Panc1 (cell line): ENCODE measurements around the gene CLRN3.

Source experiments
- POLR2AphosphoS5 ChIP-seq: IDR thresholded peaks from 2 replicates; pipeline ENCODE4 v1.6.1; 2012; ENCODE audit warnings: mild to moderate bottlenecking, low read depth, low read length, moderate library complexity
- REST ChIP-seq, 2 experiments: IDR thresholded peaks; 2 replicates each; pipeline ENCODE4 v1.6.1; 2011 to 2012; ENCODE audit warnings: low read depth in 2 of 2, control low read depth in 1 of 2, low read length in 1 of 2, mild to moderate bottlenecking in 1 of 2, moderate library complexity in 1 of 2; ENCODE audit not compliant: insufficient read depth in 1 of 2
- TF ChIP-seq, protein P1 (sequence below): fragments of 450-650 bp; IDR thresholded peaks from 2 replicates; pipeline ENCODE4 v1.5.1; 2017; ENCODE audit warnings: mild to moderate bottlenecking

DNA sequence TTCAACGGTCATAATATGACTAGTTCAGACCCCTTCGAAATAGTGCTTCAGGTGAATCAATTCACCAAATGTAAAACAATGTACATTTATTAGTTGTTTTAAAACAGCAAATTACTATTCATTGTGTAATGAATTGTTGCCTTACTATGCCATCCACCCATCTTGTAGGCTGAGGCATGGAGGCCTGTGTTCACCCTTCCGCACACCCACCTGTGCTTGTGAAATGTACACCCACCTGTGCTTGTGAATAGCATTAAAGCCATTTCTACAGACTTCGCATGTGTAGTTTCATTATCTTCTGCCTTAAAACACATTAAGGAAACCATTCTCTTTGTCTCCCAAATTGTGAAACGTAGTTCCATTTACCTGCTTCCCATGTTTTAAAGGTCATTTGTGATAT, 16.8 kb downstream of the CLRN3 start:
- TF ChIP-seq, protein P1, sequence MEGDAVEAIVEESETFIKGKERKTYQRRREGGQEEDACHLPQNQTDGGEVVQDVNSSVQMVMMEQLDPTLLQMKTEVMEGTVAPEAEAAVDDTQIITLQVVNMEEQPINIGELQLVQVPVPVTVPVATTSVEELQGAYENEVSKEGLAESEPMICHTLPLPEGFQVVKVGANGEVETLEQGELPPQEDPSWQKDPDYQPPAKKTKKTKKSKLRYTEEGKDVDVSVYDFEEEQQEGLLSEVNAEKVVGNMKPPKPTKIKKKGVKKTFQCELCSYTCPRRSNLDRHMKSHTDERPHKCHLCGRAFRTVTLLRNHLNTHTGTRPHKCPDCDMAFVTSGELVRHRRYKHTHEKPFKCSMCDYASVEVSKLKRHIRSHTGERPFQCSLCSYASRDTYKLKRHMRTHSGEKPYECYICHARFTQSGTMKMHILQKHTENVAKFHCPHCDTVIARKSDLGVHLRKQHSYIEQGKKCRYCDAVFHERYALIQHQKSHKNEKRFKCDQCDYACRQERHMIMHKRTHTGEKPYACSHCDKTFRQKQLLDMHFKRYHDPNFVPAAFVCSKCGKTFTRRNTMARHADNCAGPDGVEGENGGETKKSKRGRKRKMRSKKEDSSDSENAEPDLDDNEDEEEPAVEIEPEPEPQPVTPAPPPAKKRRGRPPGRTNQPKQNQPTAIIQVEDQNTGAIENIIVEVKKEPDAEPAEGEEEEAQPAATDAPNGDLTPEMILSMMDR, result no peak
- no peak for TF ChIP-seq POLR2AphosphoS5
- no peak for TF ChIP-seq REST (IDR thresholded peaks at IDR 0.05; ENCODE audit: insufficient read depth in 1 of 2, low read depth in 2 of 2, low read length in 1 of 2)
